IMR-90 (cell line): Measurements from ENCODE around the gene MYH7B. TPM values are rescaled to one million over a fixed set of nuclear protein-coding genes. Genes with fewer than 3 reads are reported as not detected.

Source experiments
- ATAC-seq: fragments of 200-7000 bp; cut with Tn5 transposase; 2 replicates; pipeline ENCODE4 v1.9.1; 2020; ENCODE audit warnings: low read depth, mild to moderate bottlenecking, moderate library complexity
- BruUV-seq: library from RNA; stranded (reverse); fragments of 400-500 nt; replicated peaks from 2 replicates; lab custom pipeline; 2021; lab: Mats Ljungman, UMichigan
- CTCF ChIA-PET: fragments of 300-600 bp; formaldehyde crosslinking; extraction: SDS; loops from one replicate; lab custom pipeline; 2021; ENCODE audit warnings: antibody characterized with exemption; lab: Yijun Ruan, JAX
- POLR2A ChIA-PET: fragments of 300-600 bp; sonication (Branson Sonifier 250); formaldehyde crosslinking; loops from one replicate; lab custom pipeline; 2022; ENCODE audit warnings: antibody characterized with exemption; ENCODE audit not compliant: unreplicated experiment; lab: Charles Lee
- DNase-seq: peaks from one replicate; pipeline ENCODE4 v3.0.0; 2013
- H2AFZ ChIP-seq: replicated peaks from 2 replicates; pipeline ENCODE3; 2013; ENCODE audit warnings: low read length, mild to moderate bottlenecking; ENCODE audit not compliant: poor library complexity
- H2AK5ac ChIP-seq: 2 replicates; pipeline ENCODE4 v1.6.1; 2013; ENCODE audit warnings: low read depth, low read length, inconsistent platforms
- H2AK9ac ChIP-seq: replicated peaks from 2 replicates; pipeline ENCODE3; 2013; ENCODE audit warnings: mild to moderate bottlenecking, low read depth, low read length, moderate library complexity; ENCODE audit not compliant: poor library complexity
- H2BK120ac ChIP-seq: 2 replicates; pipeline ENCODE4 v1.6.1; 2013; ENCODE audit warnings: low read depth, low read length, inconsistent platforms
- H2BK15ac ChIP-seq: 3 replicates; pipeline ENCODE4 v1.6.1; 2013; ENCODE audit warnings: low read depth, low read length, inconsistent platforms
- H2BK20ac ChIP-seq: 2 replicates; pipeline ENCODE4 v1.6.1; 2013; ENCODE audit warnings: low read depth, mild to moderate bottlenecking, inconsistent platforms, low read length, moderate library complexity
- H2BK5ac ChIP-seq: 2 replicates; pipeline ENCODE4 v1.6.1; 2013; ENCODE audit warnings: mild to moderate bottlenecking, low read depth, low read length, inconsistent platforms; ENCODE audit not compliant: poor library complexity, severe bottlenecking
- H3K14ac ChIP-seq: replicated peaks from 2 replicates; pipeline ENCODE4 v1.6.1; 2013; ENCODE audit warnings: low read depth, low read length, inconsistent platforms
- H3K18ac ChIP-seq: 2 replicates; pipeline ENCODE4 v1.6.1; 2013; ENCODE audit warnings: low read depth, low read length, control low read depth
- H3K23ac ChIP-seq: 2 replicates; pipeline ENCODE4 v1.6.1; 2013; ENCODE audit warnings: low read depth, low read length, inconsistent platforms
- H3K27ac ChIP-seq: 2 replicates; pipeline ENCODE4 v1.5.1; 2013; ENCODE audit warnings: mild to moderate bottlenecking, control low read depth, low read length; ENCODE audit not compliant: insufficient read depth
- H3K27me3 ChIP-seq: 2 replicates; pipeline ENCODE4 v1.6.1; 2013; ENCODE audit warnings: low read length; ENCODE audit not compliant: control insufficient read depth, insufficient read depth
- H3K36me3 ChIP-seq: 2 replicates; pipeline ENCODE4 v1.6.1; 2013; ENCODE audit warnings: low read length, mixed read lengths; ENCODE audit not compliant: control insufficient read depth, insufficient read depth
- H3K4ac ChIP-seq: 2 replicates; pipeline ENCODE4 v1.6.1; 2013; ENCODE audit warnings: low read depth, low read length, inconsistent platforms
- H3K4me1 ChIP-seq: 2 replicates; pipeline ENCODE4 v1.6.1; 2013; ENCODE audit warnings: low read length, mixed read lengths; ENCODE audit not compliant: control insufficient read depth, insufficient read depth
- H3K4me2 ChIP-seq: 2 replicates; pipeline ENCODE4 v1.6.1; 2013; ENCODE audit warnings: low read depth, mild to moderate bottlenecking, control low read depth, low read length, moderate library complexity
- H3K4me3 ChIP-seq: 2 replicates; pipeline ENCODE4 v1.5.1; 2013; ENCODE audit warnings: low read depth, mild to moderate bottlenecking, control low read depth, low read length, moderate library complexity; ENCODE audit not compliant: insufficient read depth
- H3K56ac ChIP-seq: 2 replicates; pipeline ENCODE4 v1.6.1; 2013; ENCODE audit warnings: low read length, inconsistent platforms; ENCODE audit not compliant: insufficient read depth; ENCODE audit errors: extremely low read depth
- H3K79me1 ChIP-seq, 2 experiments: 2 replicates each; pipeline ENCODE4 v1.6.1; 2013; ENCODE audit warnings: low read length in 2 of 2, inconsistent platforms in 1 of 2, low read depth in 1 of 2
- H3K9ac ChIP-seq: 2 replicates; pipeline ENCODE4 v1.6.1; 2013; ENCODE audit warnings: low read depth, low read length, control low read depth
- H3K9me1 ChIP-seq: 2 replicates; pipeline ENCODE4 v1.6.1; 2013; ENCODE audit warnings: low read length, inconsistent platforms; ENCODE audit not compliant: insufficient read depth
- H3K9me3 ChIP-seq: 2 replicates; pipeline ENCODE4 v1.6.1; 2013; ENCODE audit warnings: low read length; ENCODE audit not compliant: control insufficient read depth, insufficient read depth
- H4K20me1 ChIP-seq: 2 replicates; pipeline ENCODE4 v1.6.1; 2013; ENCODE audit warnings: low read length, inconsistent platforms; ENCODE audit not compliant: insufficient read depth
- H4K5ac ChIP-seq: 2 replicates; pipeline ENCODE4 v1.6.1; 2013; ENCODE audit warnings: mild to moderate bottlenecking, low read depth, low read length, control low read depth
- H4K8ac ChIP-seq, 2 experiments: 2 replicates each; pipeline ENCODE4 v1.6.1; 2013; ENCODE audit warnings: low read depth in 2 of 2, low read length in 2 of 2, control low read depth in 1 of 2, inconsistent platforms in 1 of 2
- H4K91ac ChIP-seq: 2 replicates; pipeline ENCODE4 v1.6.1; 2013; ENCODE audit warnings: low read depth, low read length, inconsistent platforms; ENCODE audit not compliant: insufficient read depth
- BHLHE40 ChIP-seq: fragments of 150-350 bp; IDR thresholded peaks from 2 replicates; pipeline ENCODE4 v1.6.1; 2016; ENCODE audit warnings: mild to moderate bottlenecking, low read depth, low read length
- CEBPB ChIP-seq: IDR thresholded peaks from 2 replicates; pipeline ENCODE4 v1.6.1; 2012; ENCODE audit warnings: low read depth, low read length, improper control_type of control experiment
- CHD1 ChIP-seq: IDR thresholded peaks from 2 replicates; pipeline ENCODE4 v1.6.1; 2012; ENCODE audit warnings: low read depth, low read length, improper control_type of control experiment
- FOS ChIP-seq: fragments of 150-350 bp; IDR thresholded peaks from 2 replicates; pipeline ENCODE4 v1.6.1; 2016; ENCODE audit warnings: low read depth, low read length
- RAD21 ChIP-seq: IDR thresholded peaks from 2 replicates; pipeline ENCODE4 v1.6.1; 2012; ENCODE audit warnings: low read length, improper control_type of control experiment
- RFX5 ChIP-seq: IDR thresholded peaks from 2 replicates; pipeline ENCODE4 v1.8.0; 2012; ENCODE audit warnings: low read depth, mild to moderate bottlenecking, low read length, moderate library complexity
- SMC3 ChIP-seq: fragments of 150-350 bp; IDR thresholded peaks from 2 replicates; pipeline ENCODE4 v1.6.1; 2016; ENCODE audit warnings: low read depth, mild to moderate bottlenecking, antibody characterized with exemption, low read length, moderate library complexity
- WGBS, 2 experiments: methylation state at CpG; one replicate each; pipeline versions ENCODE4 v1.1.5 to v1.1.7; 2013; ENCODE audit warnings: missing lambda C conversion rate in 2 of 2; ENCODE audit not compliant: insufficient read length in 1 of 2; ENCODE audit errors: extremely low coverage in 2 of 2; 5-methylcytosine and 5-hydroxymethylcytosine counted together
- dilution Hi-C: fragments of 300-500 bp; cut with HindIII; formaldehyde crosslinking; loops from one replicate; pipeline ENCODE4 v1.14.3; 2018; ENCODE audit warnings: low sequenced_read_pairs; ENCODE audit not compliant: unreplicated experiment
- in situ Hi-C: fragments of 300-500 bp; cut with MboI; formaldehyde crosslinking; loops from 3 replicates; pipeline ENCODE4 v1.14.3; 2019; ENCODE audit warnings: low sequenced_read_pairs, inconsistent platforms, mixed read lengths
- intact Hi-C: fragments of 100-400 bp; cut with micrococcal nuclease; formaldehyde crosslinking; loops from 2 replicates; pipeline ENCODE4 v1.10.0; 2022
- polyA plus RNA-seq, 3 experiments: library from polyadenylated mRNA; depleted of rRNA; stranded (reverse); fragments of >200 nt; gene quantifications; 2 replicates each; pipeline ENCODE4 v1.2.3, GENCODE V29; 2012; ENCODE audit warnings: low replicate concordance in 1 of 3
- total RNA-seq: library from RNA; depleted of rRNA; stranded (reverse); fragments of >200 nt; gene quantifications from 2 replicates; pipeline ENCODE4 v1.2.3, GENCODE V29; 2012

MYH7B gene
- total and polyA plus RNA-seq, 2 of the 4 experiments (the other 2 are of a cell fraction): 0.09 TPM; not detected in 1

DNA sequence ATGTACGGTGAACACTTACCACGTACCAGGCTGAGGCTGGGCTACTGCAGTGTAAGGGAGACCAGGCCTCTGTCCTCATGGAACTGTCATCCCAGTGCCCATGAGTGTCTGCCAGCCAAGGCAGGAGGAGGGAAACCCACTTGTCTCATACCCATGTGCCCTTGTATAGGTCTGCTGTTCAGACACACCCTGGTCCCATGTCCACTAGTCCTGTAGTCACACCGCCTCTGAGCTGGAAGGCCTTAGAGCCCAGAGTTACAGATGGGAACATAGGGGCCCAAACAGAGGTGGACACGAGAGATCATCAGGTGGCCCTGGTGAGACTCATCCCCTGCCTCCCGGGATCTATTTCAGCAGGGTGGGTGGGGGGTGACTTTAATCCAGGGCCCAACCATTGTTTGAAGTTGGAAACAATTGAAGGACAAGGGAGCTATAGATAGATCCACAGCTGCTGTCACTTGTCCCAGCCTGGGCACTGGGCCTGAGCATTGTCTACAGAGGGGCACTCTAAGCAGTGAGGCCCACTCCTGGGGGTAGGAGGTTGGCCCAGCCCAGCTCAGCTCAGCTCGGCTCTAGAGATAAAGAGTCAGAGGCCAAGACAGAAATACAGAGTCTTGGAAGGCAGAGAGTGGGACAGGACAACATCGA is 14.6 kb downstream of the MYH7B start:
- in situ Hi-C loops: no loop called here
- H2BK15ac ChIP-seq: no peak overlapping the region
- H3K9me1 ChIP-seq: 0 out of 2 replicates have a peak, but pooled peaks cover 8% of the 10 kb centered on the region
- no peak overlapping the region for H3K4me2 ChIP-seq
- no peak overlapping the region for H2BK5ac ChIP-seq
- no peaks in the 10 kb centered on the region for H3K79me1 ChIP-seq
- no peaks in the 10 kb centered on the region for H3K36me3 ChIP-seq
- no peaks in the 10 kb centered on the region for H3K4me1 ChIP-seq
- H3K27ac ChIP-seq: no peak overlapping the region
- peak overlapping the region; percentile 68; the same call in 1 of the 2 replicates for H2AK5ac ChIP-seq
- dilution Hi-C loops: no loop called here
- H2AK9ac ChIP-seq: no peak overlapping the region
- 95% methylated on average over 3 of the region's 7 CpGs; no CpG with 5 or more reads in 1 of the 2 experiments for WGBS, 2 experiments
- H3K4me3 ChIP-seq: no peak overlapping the region
- no peak overlapping the region for H3K4ac ChIP-seq
- TF ChIP-seq CEBPB (no peak), FOS (no peak), SMC3 (no peak), CHD1 (no peak), BHLHE40 (no peak), RAD21 (no peak), RFX5 (no peak)
- DNase-seq (no peak), ATAC-seq (no peak)
- no peak overlapping the region for H4K8ac ChIP-seq
- ChIA-PET POLR2A (no interaction called here), CTCF (no interaction called here)
- no peak overlapping the region; the same call in 1 of the 2 replicates for H3K23ac ChIP-seq
- H3K27me3 ChIP-seq: peaks cover 27% of the 10 kb centered on the region
- H3K9ac ChIP-seq: no peak overlapping the region
- intact Hi-C loops: no loop called here
- H2BK120ac ChIP-seq: no peak overlapping the region
- H4K5ac ChIP-seq: no peak overlapping the region
- no peaks in the 10 kb centered on the region for H3K9me3 ChIP-seq
- peak overlapping the region; percentile 44 for H2AFZ ChIP-seq
- H2BK20ac ChIP-seq: no peak overlapping the region
- no peak overlapping the region for H4K91ac ChIP-seq
- no TSS peak for BruUV-seq
- no peak overlapping the region for H3K14ac ChIP-seq
- H3K18ac ChIP-seq: no peak overlapping the region
- H4K20me1 ChIP-seq: no peaks in the 10 kb centered on the region
- no peak overlapping the region for H3K56ac ChIP-seq
